Stimulated activated naive CD8-positive, alpha-beta T cell treated with anti-CD3 and anti-CD28 coated beads, Interleukin-15, Interleukin-2, amounts not matched to agents 100 ng/mL and 50 ng/mL, for 24 hours (primary cell): ENCODE results near the gene TENM3.

Source experiments
- H3K27ac Mint-ChIP-seq: one replicate; pipeline ENCODE4 v1.8.0; 2021; ENCODE audit warnings: mild to moderate bottlenecking, mixed read lengths
- H3K27me3 Mint-ChIP-seq: one replicate; pipeline ENCODE4 v1.8.0; 2021; ENCODE audit warnings: mixed read lengths
- H3K36me3 Mint-ChIP-seq: one replicate; pipeline ENCODE4 v1.8.0; 2021; ENCODE audit warnings: low read depth, mixed read lengths
- H3K4me1 Mint-ChIP-seq: one replicate; pipeline ENCODE4 v1.8.0; 2021; ENCODE audit warnings: low read depth, mixed read lengths
- H3K4me3 Mint-ChIP-seq: one replicate; pipeline ENCODE4 v1.8.0; 2021; ENCODE audit warnings: mild to moderate bottlenecking, mixed read lengths
- H3K9me3 Mint-ChIP-seq: one replicate; pipeline ENCODE4 v1.8.0; 2021; ENCODE audit warnings: mixed read lengths

Gene TENM3

DNA sequence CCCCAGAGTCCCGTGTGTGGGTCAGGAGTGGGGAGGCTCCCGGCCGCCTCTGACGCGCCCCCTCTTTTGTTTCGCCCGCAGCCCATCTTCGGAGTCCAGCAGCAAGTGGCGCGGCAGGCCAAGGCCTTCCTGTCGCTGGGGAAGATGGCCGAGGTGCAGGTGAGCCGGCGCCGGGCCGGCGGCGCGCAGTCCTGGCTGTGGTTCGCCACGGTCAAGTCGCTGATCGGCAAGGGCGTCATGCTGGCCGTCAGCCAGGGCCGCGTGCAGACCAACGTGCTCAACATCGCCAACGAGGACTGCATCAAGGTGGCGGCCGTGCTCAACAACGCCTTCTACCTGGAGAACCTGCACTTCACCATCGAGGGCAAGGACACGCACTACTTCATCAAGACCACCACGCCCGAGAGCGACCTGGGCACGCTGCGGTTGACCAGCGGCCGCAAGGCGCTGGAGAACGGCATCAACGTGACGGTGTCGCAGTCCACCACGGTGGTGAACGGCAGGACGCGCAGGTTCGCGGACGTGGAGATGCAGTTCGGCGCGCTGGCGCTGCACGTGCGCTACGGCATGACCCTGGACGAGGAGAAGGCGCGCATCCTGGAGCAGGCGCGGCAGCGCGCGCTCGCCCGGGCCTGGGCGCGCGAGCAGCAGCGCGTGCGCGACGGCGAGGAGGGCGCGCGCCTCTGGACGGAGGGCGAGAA is 556.5 kb downstream of the TENM3 start:
- no peak overlapping the region for H3K4me3 Mint-ChIP-seq
- no peaks in the 10 kb centered on the region for H3K36me3 Mint-ChIP-seq
- H3K27me3 Mint-ChIP-seq = peaks cover 12% of the 10 kb centered on the region
- no peak overlapping the region for H3K27ac Mint-ChIP-seq
- no peaks in the 10 kb centered on the region for H3K4me1 Mint-ChIP-seq
- H3K9me3 Mint-ChIP-seq = no peaks in the 10 kb centered on the region

GRCh38 chr4:182800216-182800515 is 557.0 kb downstream of the TENM3 start:
- H3K27ac Mint-ChIP-seq = no peak overlapping the region
- no peaks in the 10 kb centered on the region for H3K4me1 Mint-ChIP-seq
- no peaks in the 10 kb centered on the region for H3K36me3 Mint-ChIP-seq
- no peaks in the 10 kb centered on the region for H3K9me3 Mint-ChIP-seq
- H3K27me3 Mint-ChIP-seq = peaks cover 14% of the 10 kb centered on the region
- H3K4me3 Mint-ChIP-seq = no peak overlapping the region

- Mint-ChIP-seq H3K36me3 (no peaks in the 10 kb centered on the region), H3K27me3 (peaks cover 8% of the 10 kb centered on the region), H3K27ac (no peak overlapping the region)
Measured at GRCh38 chr4:182801636-182802035, 558.4 kb downstream of the TENM3 start.

GRCh38 chr4:182802621-182803020 is 559.4 kb downstream of the TENM3 start:
- no peak overlapping the region for H3K4me3 Mint-ChIP-seq
- H3K27ac Mint-ChIP-seq = no peak overlapping the region
- H3K36me3 Mint-ChIP-seq = no peaks in the 10 kb centered on the region
- H3K27me3 Mint-ChIP-seq = peaks cover 7% of the 10 kb centered on the region
- H3K4me1 Mint-ChIP-seq = peaks cover 5% of the 10 kb centered on the region
- no peaks in the 10 kb centered on the region for H3K9me3 Mint-ChIP-seq

More at GRCh38 chr4:182801636-182802035, 558.4 kb downstream of the TENM3 start:
- Mint-ChIP-seq H3K9me3 (no peaks in the 10 kb centered on the region), H3K4me3 (no peak overlapping the region), H3K4me1 (peaks cover 3% of the 10 kb centered on the region)

DNA sequence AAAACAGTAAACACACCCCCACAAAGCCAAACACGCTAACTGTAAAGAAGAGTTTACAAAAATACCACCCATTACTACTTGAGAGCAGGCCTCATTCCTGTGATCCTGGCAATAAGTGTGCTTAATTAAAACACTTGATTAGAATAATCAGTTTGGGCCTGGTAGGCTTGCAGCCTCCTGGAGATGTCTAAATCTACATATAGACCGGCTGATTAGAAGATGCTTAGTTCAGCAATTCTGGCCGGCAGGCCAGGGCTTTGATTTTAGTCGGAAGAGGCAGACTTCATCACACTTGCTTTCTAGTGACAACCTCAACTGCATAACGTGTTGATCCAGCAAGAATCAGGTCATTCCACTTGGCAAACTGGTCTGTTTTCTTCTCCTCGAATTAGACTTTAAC is 560.0 kb downstream of the TENM3 start:
- no peaks in the 10 kb centered on the region for H3K36me3 Mint-ChIP-seq

GRCh38 chr4:182804131-182804530 is 560.9 kb downstream of the TENM3 start:
- Mint-ChIP-seq H3K27ac (no peak overlapping the region), H3K4me3 (no peak overlapping the region), H3K9me3 (no peaks in the 10 kb centered on the region), H3K4me1 (peaks cover 5% of the 10 kb centered on the region), H3K36me3 (no peaks in the 10 kb centered on the region), H3K27me3 (peaks cover 7% of the 10 kb centered on the region)

More for the DNA sequence above, 560.0 kb downstream of the TENM3 start:
- Mint-ChIP-seq H3K9me3 (no peaks in the 10 kb centered on the region), H3K4me3 (no peak overlapping the region), H3K27me3 (peaks cover 7% of the 10 kb centered on the region), H3K27ac (no peak overlapping the region), H3K4me1 (peaks cover 5% of the 10 kb centered on the region)

- Mint-ChIP-seq H3K4me3 (no peak overlapping the region), H3K4me1 (peaks cover 5% of the 10 kb centered on the region), H3K9me3 (no peaks in the 10 kb centered on the region), H3K27me3 (peaks cover 7% of the 10 kb centered on the region), H3K27ac (no peak overlapping the region), H3K36me3 (no peaks in the 10 kb centered on the region)
Measured at GRCh38 chr4:182805321-182805720, 562.1 kb downstream of the TENM3 start.

- Mint-ChIP-seq H3K4me1 (peaks cover 5% of the 10 kb centered on the region), H3K36me3 (no peaks in the 10 kb centered on the region), H3K27ac (no peak overlapping the region), H3K9me3 (no peaks in the 10 kb centered on the region), H3K4me3 (no peak overlapping the region), H3K27me3 (peaks cover 7% of the 10 kb centered on the region)
Measured at GRCh38 chr4:182805750-182806149, 562.5 kb downstream of the TENM3 start.

- Mint-ChIP-seq H3K4me3 (peak overlapping the region; percentile 76), H3K27me3 (peaks cover 7% of the 10 kb centered on the region), H3K27ac (no peak overlapping the region), H3K36me3 (no peaks in the 10 kb centered on the region), H3K4me1 (peaks cover 5% of the 10 kb centered on the region), H3K9me3 (peaks cover 7% of the 10 kb centered on the region)
Measured at GRCh38 chr4:182806259-182807252, 563.4 kb downstream of the TENM3 start.

GRCh38 chr4:182807346-182807745 is 564.1 kb downstream of the TENM3 start:
- Mint-ChIP-seq H3K9me3 (peaks cover 7% of the 10 kb centered on the region), H3K36me3 (peaks cover 4% of the 10 kb centered on the region), H3K27ac (no peak overlapping the region), H3K27me3 (peaks cover 7% of the 10 kb centered on the region), H3K4me3 (no peak overlapping the region), H3K4me1 (peaks cover 5% of the 10 kb centered on the region)

DNA sequence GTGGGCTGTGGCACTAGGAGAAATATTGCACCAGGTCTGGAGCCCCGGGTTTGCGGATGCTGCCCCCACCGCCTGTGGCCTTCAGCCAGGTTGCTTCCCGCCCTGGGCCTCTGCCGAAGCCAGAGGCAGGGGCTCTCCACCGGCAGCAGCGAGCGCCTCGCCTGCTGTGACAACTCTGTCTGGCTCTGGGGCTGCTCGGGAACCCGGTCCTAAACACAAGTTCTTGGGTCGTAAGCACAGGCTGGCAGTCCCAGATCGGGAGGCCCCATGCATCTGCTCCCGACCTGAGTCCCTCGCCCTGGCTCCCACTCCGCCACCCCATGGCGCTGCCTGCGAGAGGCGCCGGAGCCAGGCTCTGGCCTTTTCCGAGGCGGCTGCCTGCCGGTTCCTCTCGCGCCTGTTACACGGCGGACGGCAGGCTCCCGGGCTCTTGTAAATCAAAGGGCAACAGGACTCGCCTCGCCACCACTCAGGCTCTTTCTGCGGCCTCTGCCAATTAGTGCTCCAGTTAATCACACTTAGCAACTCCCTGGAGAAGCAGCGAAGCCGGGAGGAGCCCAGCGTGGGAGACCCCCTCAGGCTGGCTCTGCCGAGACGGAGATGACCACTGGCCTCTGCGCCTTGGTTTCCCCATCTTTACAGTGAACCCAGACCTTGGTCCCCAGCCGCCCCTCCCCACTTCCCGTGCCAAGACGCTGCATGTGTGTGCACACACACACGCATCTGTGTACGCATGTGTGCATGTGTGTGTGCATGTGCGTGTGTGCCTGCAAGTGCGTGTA is 564.8 kb downstream of the TENM3 start:
- Mint-ChIP-seq H3K4me3 (no peak overlapping the region), H3K4me1 (peaks cover 5% of the 10 kb centered on the region), H3K27me3 (peaks cover 7% of the 10 kb centered on the region), H3K36me3 (peaks cover 4% of the 10 kb centered on the region), H3K27ac (no peak overlapping the region), H3K9me3 (peaks cover 7% of the 10 kb centered on the region)

DNA sequence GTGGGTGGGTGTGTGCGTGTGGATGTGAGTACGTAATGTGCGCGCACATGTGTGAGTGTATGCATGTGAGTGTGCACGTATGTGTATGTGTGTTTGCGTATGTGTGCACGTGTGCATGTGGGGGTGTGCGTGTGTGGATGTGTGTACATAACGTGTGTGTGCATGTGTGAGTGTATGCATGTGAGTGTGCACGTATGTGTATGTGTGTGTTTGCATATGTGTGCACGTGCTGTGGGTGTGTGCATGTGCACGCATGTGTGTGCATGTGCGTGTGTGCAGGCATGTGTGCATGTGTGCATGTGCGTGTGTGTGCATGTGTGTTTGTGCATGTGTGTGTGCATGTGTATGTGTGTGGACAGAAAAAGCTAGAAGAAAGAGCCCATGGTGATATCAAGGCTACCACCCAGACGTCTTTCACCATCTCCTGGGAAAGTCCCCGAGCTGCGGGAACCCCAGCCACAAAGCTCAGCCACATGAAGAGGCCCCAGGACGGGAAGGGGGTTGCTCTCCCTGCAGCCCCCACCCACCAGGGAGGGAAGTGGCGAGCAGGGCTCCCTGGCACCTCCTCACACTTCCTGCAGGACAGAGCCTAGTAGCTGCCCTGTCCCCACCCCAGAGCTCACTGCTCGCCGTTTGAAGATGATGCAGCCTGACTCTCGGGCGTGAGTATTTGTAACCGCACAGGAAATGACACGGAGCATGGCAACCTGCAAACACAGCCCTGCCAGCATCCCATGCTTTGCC is 565.6 kb downstream of the TENM3 start:
- peaks cover 4% of the 10 kb centered on the region for H3K36me3 Mint-ChIP-seq
- peaks cover 7% of the 10 kb centered on the region for H3K27me3 Mint-ChIP-seq
- H3K9me3 Mint-ChIP-seq = peaks cover 12% of the 10 kb centered on the region
- H3K27ac Mint-ChIP-seq = peak overlapping the region; percentile 72
- H3K4me3 Mint-ChIP-seq = peak overlapping the region; percentile 57
- peaks cover 9% of the 10 kb centered on the region for H3K4me1 Mint-ChIP-seq

DNA sequence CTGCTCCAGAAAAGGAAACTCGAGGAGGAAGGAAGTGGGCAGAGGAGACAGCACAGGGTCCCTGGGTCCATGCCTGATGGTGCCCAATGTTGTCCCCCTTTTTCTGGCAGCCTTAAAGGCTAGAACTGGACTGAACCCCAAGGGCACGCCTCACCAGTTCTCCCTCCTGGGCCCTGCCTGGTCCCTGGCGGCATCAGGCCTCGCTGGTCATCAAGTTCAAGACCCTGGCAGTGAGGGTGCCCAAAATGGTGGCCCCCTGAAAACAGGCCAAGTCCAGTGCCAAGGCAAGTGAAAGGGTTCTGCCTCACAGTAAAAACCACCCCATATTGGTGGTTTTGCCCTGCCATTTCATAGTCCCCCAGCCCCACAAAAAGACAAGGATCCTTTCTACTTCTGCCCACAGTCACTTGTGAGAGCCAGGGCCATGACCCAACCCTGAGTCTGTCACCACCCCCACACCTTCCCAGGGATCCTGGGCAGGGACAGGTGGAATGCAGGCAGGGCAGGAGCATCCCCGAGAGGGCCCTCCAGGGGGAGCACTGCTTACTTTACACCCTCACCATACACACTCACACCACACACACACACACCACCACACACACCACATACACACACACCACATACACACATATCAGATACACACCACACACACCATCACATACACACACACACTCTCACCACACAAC is 566.4 kb downstream of the TENM3 start:
- Mint-ChIP-seq H3K4me1 (peaks cover 9% of the 10 kb centered on the region), H3K9me3 (peaks cover 12% of the 10 kb centered on the region), H3K4me3 (peak overlapping the region; percentile 21), H3K36me3 (peaks cover 4% of the 10 kb centered on the region), H3K27me3 (peaks cover 6% of the 10 kb centered on the region), H3K27ac (peak overlapping the region; percentile 72)
